Fibroblast of skin of abdomen (primary cell): Measurements from ENCODE around the gene ERAL1.
A peak's percentile ranks its signal among the peaks of the same experiment; 100 is the strongest.
"Not testable (repeated sequence)": the region's sequence is repeated elsewhere in the genome, so short reads cannot be mapped to it uniquely, and the experiment has no call there.

Experiments used
- DNase-seq: peaks from one replicate; pipeline ENCODE4 v3.0.0-alpha.2; 2013

The ERAL1 gene

DNA sequence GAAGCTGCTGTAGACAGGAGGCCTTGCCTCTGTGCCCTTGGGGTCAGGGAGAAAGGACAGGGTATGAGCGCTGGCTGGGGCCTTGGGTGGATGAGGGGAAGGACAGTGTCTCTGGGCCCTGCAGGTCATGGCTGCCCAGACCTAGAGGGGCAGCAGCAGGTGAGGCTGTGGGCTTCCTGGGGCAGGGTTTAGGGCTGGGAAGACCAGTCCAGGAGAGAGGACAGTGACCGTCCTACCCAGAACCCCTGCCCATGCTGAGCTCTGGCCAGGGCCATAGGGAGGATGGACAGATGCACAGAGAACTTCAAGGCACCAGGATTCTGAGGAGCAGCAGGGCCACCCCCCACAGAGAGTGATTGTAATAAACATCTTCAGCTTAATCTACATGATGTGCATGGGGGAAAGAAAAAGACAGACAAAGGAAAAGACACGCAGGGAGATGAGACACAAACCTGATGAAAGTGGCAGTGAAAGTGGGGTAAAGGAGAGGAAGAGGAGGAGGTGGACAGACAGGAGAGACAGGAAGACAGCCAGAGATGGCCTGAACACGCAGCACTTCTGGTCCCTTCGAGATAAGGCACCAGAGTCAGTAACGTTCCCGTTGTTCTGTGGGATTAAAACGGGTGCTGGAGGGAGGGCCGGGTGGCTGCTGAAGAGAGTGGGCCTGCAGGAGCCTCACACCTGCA is 25.2 kb downstream of the ERAL1 start:
- DNase-seq, result no peak

DNA sequence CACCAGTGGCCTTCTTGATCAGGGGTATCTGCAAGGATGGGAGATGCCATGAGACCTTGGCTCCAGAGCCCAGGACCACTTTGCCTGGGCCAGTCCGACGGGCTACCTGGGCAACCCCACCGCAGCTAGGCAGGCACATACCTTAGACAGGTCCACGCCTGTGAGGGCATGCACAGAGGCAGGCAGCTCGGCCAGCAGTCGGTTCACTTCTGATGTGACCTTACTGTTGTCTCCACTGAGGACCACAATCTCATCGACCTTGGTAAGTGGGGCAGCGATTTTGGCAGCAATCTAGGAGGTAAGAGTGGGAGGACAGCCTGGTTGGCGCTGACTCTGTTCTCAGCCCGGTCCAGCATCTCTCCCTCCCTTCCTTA is 25.7 kb downstream of the ERAL1 start:
- no peak for DNase-seq

DNA sequence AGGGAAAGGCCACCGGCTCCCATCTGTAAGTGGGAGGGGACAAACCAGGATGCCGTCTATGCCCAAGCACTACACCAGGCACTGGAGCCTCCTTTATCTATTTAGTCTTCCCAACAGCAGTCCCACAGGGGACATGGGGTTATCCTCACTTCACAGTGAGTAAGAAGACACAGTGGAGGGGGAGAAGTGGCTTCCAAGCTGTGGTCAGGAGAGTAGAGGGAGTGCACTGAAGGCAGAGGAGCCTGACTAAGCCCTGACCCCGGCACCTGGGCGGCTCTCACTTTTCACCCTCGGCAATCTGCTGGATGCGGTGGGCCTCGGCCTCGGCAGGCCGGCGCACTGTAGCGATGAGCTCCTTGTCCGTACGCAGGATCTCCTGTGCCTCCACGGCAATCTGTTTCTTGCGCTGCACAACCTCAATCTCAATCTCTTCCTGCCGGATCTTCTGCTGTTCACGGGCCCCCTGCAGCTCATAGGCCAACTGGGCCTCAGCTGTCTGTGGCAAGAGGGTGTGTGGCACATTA is 26.8 kb downstream of the ERAL1 start:
- no peak for DNase-seq

DNA sequence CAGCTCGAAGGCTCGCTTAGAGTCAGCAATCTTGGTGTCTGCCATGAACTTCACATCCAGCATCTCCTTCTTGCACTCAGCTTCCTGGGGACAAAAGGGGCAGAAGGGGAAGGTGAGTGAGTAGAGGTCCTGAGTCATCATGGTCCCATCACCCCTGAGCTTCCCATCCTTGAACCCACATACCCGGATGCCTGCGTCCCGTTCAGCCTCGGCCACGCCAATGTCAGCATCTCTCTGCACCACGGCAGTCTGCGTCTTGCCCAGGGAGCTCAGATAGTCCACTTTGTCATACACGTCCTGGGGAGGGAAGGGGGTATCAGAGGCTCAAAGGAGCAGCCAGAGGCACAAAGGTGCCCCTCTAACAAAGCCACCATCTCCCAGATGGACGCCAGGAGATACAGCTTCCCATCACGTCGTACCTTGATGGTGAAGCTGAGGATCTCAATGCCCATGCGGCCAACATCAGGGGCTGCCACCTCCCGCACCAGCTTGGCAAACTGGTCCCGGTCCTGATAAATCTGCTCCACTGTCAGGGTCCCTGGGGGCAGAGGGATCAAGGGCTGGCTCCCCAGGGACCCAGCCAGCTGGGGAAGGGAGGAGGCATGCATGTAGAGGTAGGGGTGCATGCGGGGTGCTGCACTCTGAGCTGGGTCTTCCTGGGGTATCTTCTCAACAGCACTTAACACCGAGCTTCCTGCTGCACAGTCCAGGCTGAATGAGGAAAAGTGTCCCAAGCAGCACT is 27.5 kb downstream of the ERAL1 start:
- DNase-seq, result no peak

DNA sequence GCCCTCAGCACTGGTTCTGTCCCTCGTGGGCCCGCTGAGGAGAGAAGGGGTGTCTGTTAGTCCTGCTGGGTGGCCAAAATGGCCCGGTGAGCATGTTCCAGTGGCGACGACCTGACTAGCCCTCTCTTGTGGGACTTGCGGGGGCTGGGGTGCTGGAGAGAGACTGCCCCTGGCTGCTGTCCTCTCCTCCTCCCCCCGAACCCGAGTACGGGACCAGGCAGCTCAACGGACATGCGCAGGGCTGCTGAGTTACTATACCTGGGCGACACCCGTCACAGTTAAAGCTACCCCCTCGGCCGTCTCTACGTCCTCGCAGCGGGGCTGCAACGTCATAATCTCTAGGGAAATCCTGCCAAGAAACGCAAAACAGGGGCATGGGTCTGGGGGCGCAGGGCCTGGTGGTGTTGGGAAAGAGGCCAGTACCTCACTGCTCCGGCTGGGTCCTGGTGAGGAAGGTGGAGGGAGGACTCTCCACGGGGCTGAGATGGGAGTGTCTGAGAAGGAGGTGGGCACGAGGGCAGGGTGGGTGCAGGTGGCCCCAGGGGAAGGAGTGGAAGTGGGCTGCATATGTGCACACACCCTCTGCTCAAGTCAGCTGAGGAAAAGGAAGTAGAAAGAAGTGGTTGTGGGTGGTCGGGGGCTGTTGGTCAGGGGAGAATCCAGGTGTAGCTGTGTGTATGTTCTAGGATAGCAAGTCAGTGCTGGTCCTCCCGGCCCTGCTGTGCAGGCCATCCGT is 29.3 kb downstream of the ERAL1 start:
- DNase-seq, result no peak

DNA sequence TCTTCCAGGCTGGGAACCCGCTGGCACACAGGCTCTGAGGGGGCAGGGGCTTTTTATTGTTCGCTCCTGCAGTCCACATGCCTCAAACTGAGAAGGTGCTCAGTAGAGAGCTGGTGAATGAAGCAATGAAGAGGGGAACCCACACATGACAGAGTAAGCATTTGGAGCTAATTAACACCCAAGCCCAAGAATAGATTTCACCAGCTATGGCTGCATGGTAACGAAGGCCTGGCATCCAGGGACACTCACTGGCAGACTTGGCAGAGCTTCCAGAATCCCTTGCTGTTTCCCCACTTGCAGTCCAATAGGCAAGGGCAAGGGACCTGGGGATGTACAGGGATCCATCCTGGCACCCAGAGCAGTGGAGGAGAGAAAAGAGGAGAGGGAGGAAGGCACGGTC is 30.5 kb downstream of the ERAL1 start:
- DNase-seq, result no peak

DNA sequence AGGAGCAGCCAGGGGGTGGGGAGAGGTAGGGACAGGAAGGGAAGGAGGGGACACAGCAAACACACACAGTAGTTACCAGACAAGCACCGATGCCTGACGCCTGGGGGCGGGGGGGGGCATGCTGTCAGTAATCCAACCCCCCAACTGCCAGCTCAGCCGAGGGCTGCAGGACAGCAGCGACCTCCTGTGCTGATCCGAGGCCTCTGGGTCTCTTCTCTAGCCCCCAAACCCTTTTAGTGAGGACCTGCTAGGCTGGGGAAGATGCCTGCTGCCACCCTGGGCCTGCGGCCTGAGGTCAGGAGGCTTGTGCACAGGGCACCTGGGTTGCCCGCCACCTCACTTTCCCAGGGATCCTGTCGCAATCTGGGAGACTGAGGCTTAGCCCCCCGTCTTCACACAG is 31.1 kb downstream of the ERAL1 start:
- no peak for DNase-seq

DNA sequence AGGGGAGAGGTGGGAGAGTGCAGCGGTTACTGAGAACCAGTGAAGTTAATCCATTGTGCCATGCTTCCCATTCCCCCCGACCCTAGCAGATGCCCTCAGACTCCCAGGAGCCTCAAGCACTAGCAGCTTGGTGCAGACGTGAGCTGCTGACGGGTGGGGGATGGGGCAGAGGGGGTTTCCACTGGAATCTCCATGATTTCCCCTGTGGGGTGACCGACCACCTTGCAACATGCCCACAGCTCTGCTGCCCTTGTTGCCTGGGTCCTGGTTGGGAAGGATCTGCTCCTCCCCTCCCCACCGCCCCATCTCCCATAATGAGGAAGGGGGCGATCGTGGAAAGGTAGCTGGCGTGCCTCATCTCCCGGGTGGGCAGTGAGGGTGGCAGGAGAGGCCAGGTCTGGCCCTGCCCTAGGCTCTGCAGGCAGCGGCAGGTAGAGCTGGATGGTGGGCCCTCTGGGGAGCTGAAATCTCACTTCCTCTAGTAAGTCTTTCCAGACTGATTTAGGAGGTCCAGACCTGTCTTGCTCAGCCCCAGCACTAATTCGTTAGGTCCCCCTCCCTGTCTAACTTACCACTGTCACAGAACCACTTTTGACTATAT is 33.2 kb downstream of the ERAL1 start:
- no peak for DNase-seq

DNA sequence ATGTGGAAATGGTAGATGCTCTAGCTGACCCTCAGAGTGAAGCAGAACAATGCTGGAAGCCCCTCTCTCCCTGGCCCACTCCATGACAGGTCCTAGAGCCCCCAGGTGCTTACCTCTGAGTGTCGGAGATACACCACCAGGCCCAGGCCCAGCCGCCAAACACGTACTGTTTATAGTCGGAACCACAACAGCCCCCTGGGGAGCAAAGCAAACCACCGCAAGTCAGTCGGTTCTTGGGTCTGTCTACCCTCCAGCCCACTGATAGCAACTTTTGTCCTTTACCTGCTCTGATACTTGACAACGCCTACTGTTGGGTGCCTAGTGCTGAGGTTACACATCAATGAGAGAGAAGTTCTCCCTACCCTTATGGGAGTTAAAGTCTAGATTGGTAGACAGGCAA is 34.0 kb downstream of the ERAL1 start:
- no peak for DNase-seq

DNA sequence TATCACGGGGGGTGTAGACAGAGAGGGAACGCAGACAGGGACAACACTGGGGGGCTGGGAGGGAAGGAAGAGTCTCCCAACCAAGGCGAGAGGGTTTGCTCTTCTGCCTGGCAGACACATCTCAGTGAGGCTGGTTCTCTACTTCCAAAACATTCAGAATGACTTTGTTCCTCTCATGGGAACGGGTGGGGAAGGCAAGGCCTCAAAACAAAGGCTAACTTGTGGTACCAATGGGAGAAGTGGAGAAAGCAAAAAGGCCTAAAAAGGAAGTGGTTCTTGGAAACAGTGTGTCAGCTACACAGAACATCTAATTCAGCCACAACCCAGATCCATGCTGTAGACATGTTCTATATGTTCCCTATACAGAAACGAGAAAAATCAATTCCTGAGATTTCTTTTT is 35.2 kb downstream of the ERAL1 start:
- no peak for DNase-seq

DNA sequence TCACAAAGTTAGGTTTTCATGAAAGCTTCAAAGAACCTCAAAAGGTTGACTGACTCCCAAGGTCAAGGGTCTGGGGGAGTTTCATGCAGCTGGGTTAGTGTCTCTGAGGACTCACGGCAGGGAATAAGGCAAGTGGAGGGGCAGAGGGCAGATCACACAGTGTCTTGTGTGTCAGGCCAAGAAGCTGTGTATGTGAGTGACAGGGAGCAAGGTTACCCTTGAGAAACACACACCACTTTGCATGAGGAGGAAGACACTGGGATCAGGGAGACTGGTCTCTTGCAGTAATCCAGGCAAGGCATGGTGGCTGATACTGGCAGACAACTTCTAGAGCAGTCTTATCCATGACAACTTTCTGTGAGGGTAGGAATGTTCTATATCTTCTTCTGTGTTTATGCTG is 36.4 kb downstream of the ERAL1 start:
- DNase-seq, result no peak

DNA sequence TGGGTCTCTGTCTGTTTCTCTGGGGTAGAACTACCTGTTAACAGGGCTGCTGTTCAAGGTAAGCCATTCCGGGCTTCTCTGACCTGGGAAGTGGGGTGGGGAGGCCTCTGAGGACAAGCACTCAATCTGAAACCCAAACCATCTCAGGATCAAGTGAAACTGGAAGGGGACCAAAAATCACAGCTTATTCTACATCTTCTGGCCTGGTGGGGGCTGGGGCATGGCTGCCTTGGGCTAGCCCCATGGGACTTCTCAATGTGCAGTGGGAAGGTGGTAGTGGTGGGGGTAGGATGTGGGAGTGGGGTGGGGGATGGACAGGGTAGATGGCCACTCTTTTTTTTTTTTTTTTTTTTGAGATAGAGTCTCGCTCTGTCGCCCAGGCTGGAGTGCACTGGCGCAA is 37.2 kb downstream of the ERAL1 start:
- no peak for DNase-seq

DNA sequence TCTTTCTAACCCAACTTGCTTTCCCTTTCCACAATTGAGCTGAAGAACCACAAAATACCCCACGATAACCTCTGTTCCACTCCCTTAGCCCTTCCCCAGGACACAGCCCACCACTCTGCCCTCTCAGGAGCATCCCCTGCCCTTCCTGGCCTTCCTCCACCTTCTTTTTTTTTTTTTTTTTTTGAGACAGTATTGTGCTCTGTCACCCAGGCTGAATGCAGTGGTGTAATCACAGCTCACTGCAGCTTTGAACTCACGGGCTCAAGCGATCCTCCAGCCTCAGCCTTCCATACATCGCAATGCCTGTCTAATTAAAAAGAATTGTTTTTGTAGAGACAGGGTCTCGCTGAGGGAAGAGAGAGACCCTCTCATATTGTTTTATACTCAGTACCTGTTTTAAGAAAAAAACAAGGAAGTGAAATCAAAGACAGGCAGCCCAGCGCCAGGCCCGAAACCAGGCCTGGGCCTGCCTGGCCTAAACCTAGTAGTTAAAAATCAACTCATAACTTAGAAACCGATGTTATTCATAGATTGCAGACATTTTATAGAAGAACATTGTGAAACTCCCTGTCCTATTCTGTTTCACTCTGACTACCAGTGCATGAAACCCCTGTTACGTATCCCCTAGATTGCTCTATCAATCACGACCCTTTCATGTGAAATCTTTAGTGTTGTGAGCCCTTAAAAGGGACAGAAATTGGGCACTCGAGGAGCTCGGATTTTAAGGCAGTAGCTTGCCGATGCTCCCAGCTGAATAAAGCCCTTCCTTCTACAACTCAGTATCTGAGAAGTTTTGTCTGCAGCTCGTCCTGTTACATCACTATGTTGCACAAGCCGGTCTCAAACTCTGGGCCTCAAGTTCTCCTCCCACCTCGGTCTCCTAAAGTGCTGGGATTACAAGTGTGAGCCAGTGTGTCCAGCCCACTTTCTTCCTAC is 38.7 kb downstream of the ERAL1 start:
- not testable (repeated sequence) for DNase-seq

DNA sequence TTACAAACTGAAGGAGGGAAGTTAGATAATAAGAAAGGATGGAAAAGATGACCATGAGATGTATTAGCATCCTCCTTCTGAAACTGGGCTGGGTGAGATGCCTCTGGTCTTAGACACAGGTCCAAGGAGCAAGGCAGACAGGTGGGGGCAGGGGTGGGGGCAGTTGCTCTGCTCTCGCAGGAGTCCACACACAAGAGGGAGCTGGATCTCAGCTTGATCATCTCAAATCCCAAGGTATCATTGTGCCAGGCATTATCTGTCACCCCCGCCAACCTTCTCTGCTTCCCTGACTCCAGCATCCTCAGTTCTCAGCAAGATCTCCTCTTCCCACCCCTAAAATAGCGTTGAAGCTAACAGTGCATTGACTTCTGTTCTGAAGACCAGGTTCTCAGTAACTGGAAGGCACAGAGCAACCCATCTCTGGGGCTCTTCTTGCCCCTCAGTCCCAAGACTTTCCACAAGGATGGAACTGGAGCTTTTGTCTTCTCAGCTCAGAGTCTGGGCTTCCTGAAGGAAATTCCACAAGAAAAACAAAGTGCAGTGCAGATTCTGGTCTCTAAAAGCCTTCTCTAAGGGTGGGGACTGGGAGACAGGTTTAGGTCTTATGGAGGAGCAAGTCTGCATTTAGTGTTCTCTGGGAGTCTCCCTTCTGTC is 41.1 kb downstream of the ERAL1 start:
- no peak for DNase-seq

DNA sequence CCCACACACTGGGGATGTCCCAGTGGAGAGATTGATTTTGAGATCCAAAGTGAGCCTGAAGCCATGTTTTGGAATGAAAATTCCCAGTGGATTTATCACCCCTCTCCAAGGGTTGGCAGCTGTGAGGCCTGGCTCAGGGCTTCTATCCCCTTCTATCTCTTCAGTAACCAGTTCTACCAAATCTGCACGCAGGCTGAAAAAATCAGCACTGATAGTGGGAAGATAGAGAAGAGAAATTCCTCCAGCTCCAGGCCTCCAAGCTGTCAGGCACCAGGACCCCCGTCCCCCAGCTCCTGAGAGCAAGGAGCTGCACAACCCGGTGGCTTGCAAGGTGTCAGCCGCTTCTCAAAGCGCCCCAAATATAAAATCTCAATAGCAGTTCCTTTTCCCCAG is 41.7 kb downstream of the ERAL1 start:
- no peak for DNase-seq

DNA sequence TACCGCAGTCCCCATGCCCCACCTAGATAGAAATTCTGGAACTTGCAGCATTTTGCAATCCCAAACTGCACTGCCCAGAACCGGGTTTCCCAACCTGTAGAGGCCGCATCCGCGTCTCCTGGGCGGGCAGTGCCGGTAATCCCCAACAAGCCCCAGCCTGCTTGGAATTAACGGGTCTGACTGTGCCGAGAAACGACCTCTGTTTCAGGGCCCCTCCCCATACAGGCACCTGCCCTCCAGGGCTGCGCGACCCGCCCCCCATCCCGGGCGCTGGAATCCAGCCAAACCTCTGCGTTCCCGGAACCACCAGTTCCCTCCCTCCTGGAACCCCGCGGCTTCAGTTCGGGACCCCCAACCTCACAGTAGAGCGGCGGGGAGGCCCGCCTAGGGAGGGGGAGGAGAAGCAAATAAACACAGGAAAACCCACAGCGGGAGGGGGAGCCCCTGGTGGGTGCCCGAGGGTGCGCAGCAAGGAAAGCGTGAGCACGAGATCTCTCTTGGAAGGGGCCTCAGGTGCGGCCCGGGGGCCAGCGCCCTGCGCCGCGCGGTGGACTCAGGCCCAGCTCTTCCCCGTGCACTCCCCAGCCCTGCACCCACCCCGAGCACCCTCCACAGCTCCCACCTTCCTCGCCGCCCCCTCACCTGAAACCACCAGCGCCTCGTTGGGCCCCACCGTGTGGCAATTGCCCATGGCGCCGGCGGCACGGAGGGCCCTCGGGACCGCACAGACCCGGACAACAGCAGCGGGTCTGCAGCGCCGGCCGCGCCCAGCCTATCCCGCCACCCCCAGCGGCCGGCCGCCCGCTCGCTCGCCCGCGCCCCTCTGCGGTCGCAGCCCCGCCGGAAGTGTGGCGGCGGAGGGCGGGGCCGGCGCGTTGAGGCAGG is 42.3 kb downstream of the ERAL1 start, which contains the start of gene FLOT2:
Gene FLOT2, minus strand, starts transcription at position 850 of the 885 bp plus-strand sequence. Its CDS starts 159 bp downstream, at position 691.
- DNase-seq, result peak; percentile 23

DNA sequence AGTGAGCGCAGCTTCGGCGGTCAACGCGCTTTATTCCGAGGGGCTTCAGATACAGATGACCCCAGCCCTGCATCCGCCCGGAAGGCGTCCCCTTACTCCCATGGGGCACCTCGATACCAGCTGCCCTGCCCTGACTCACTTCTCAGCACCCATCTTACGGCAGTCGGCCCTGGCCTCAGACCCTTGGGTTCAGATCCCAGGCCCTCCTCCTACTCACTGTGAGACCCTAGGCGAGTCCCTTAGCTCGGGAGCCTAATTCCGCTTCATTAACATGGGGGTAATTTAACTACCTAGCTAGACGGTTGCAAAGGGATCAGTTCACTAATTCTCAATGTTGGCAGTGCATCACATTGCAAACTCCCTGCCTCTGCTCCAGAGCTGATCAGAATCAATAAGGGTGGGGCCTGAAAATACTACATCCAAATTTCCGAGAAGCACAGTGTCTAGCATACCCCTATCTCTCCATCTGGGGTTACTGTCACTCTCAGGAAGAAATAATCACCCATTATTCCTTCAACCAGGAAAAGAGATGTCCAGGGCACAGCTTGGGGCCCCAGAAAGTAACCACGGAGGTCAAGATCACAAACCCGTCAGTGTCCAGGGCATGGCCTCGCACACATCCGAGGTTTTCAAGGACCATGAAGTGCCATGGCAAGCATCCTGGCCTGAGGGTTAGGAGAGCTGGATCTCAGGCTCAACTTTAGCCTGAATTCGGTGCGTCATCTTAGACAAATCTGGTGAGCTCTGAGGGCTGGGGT is 43.1 kb downstream of the ERAL1 start:
- DNase-seq, result no peak

DNA sequence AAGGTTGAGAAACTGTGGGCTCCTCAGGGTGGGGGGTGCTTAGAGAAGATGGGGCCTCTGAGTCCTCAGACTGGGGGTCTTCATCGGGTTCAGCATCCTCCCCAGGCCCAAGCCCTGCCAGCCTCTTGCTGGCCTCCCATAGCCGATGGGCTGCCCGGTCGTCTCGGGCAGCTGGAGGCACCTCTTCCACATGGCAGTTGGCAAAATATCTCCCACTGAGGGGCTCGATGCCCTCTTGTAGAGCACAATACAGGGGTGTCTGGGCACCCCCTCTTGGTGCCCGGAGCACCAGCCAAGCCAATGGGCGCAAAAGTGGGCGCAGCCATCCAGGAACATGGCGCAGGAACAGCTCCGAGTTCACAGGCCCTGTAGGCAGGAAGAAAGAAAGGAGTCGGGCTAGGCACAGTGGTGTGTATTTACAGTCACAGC is 43.7 kb downstream of the ERAL1 start:
- no peak for DNase-seq

DNA sequence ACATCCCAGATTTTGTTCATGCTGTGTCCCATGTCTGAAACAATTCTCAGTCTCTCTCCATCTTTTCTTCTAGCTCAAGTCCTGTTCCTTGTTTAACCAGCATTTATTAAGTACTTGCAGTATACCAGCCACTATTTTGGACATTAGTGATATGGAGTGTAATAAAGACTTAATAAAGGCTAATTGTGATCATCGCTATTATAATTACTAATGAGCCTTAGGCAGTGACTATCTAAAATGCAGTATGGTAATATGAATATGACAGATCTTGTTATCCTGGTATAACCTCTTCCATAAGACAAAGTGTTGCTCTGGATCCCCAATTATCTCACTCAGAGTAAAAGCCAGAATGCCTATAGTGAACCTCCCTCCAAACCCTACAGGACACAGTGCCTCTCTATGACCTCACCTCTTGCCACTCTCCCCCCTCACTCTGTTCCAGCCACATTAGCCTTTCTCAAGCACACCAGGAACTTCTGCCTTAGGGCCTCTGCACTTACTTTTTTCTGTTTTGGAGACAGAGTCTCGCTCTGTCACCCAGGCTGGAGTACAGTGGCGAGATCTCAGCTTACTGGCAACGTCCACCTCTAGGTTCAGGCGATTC is 44.5 kb downstream of the ERAL1 start:
- no peak for DNase-seq
